GM19035 (cell line): Measurements from ENCODE around the gene MARK2.

Experiments
- ATAC-seq: cut with Tn5 transposase; IDR thresholded peaks from one replicate; pipeline ENCODE4 v1.9.1; 2021; ENCODE audit not compliant: unreplicated experiment

MARK2 gene

DNA sequence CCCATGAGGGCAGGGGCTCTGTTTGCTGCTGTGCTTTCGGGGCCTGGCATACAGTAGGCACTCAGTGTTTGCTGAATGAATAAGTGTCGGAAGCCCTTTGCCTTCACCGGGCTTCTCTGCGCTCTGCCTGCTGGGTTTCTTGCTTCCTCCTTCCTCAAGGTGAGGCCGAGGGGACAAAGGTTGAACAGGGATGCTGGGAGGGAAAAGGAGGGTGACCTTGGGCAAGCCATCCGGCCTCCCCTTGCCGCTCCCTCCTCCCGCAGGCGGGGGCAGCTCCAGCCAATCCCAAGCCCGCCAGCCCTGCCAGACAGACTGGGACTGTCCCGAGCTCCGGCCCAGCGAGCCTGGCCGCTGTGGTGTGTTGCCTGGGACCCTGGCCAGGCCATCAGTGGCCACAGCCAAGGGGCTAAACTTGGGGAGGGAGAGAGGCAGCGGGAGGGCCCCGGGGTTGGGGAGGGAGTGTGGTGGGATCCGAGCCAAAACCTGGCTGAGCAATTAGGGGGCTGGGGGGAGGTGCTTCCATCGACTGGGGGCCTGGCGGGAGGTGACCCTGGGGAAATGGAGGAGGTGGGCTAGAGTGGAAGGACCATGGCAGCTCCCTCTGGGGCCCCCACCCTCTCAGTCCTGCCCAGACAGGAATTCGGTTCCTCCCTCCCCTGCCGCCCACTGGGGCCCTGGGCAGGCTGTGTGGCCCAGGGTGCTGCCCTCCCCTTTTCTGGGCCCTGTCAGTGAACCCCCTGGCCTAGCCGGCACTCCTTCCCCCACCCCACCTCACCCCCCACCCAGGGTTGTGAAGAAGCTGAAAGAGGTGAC lies 81.4 kb downstream of the MARK2 start:
- no peak for ATAC-seq

DNA sequence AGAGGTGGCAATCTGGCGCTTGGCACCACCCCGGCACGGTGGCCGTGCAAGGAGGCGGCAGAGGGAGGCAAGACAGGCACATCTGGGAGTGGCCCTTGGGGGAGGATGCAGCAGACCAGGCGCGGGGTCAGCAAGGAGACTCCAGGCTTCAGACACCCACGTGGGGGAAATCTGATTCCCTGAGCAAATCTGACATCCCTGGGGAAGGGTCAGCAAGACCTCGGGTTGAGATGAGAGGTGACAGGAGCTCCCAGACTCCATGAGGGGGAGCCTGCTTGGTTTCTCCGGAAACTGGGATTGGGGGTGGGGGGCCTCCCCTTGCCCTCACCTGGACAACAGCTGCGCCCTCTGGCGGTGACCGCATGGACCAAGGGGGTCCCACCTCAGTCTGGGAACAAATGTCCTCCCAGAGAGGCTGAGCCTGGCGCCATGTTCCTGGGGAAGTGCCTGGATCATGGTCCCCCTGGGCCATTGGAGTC lies 82.1 kb downstream of the MARK2 start:
- ATAC-seq, result no peak

DNA sequence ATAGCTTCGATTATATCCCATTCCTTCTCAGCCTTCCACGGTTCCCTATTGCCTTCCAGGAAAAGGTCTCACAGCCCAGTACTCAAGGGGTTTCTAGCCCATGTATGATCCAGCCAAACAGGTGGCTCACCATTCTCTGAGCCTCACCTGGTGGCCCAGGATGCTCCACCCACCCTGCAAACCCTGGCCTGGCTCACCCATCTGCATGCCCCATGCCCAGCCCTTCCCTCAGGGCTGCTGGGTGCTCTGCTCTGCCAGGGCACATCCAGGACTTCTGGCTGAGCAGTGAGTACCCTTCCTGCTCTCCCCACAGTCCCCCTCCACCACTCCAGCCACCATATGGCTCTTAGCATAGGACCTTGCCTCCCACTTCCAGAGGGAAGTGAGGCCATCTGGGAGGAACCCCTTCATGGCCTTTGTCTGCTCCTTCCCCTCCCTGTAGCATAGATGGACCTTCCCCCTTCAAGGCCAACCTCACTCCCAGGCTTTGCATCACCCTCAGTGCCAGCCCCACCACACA lies 83.8 kb downstream of the MARK2 start:
- no peak for ATAC-seq

DNA sequence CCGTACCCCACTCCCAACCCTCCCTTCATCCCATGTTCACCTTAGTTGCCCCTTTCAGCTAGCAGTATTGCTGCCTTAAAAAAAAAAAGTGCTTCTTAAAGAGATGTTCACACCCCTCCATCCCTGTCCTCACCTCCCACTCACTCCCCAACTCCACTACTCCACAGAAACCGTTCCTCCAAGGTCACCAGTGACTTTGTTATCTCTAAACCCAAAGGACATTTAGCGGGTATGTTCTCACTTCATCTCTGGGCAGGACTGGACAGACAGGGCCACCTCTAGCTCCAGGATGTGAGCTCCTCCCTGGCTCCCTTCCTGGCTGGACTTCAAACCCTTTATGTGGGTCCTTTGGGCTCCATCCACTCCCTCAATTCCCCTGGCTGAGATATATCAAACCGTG lies 84.4 kb downstream of the MARK2 start:
- no peak for ATAC-seq

DNA sequence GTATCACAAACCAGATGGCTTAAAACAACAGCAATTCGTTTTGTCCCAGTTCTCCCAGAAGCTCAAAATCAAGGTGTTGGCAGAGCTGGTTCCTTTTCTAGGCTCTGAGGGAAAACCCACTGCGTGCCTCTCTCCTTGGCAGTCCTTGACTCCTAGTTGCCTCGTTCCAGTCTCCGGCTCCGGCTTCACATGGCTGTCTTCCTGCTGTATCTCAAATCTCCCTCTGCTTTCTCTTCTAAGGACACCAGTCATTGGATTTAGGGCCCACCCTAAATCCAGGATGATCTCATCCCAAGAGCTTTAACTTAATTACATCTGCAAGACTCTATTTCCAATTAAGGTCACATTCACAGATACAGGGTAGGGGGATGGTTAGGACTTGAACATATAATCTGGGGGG lies 90.7 kb downstream of the MARK2 start:
- ATAC-seq, result no peak

DNA sequence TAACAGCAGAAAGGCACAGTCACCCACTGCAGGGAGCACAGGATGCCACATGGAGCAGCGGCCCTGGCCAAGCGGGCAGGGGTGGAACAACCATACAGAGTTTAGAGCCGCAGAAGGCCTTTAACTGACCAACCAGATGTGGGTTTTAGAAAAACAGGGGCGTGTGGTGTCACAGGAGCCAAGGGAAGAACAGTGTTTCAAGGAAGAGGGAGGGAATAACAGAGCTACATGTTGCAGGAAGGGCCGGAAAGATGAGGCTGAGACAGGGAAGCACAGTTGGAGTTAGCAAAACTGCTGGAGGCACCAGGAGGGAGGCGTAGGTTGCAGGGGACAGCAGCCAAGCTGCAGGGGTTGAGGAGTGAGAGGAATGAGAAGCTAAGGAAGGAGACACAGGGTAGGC lies 92.1 kb downstream of the MARK2 start:
- ATAC-seq, result no peak

DNA sequence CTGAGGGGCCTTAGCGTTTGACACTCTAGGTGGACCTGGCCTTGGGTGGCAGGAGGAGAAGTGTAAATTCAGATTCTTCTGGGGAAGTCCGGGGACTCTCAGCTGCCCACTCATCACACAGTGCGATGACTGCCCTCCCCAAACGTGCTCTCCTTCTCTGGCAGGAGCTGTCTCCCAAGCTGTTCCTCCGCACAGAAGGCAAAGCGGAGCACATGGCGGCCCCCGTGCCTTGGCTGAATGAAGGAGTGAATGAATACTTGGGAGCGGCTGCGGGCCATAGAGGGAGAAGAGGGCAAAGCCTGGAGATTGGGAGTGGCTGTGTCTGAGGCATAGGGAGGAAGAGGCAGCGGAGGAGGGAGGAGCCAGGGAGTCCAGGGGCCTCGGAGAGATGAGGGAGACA lies 93.0 kb downstream of the MARK2 start:
- ATAC-seq, result no peak

DNA sequence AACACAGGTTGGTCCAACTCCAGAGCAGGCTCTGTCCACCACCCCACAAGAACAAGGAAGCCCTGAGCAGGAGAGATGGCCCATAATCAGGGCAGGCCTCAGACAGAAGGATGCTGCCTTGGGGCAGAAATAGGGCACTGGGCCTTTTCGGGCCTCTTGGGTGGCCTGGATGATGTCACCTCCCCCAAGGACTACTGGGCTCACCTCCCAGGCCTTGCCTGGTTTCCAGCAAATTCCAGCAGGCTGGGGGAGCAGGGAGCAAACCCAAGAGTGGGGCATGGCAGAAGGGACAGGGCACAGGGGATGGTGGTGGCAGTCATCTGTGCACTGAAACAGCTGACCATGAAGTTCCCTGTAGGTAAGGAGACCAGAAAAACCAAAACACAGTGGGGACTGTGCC lies 94.5 kb downstream of the MARK2 start:
- no peak for ATAC-seq

DNA sequence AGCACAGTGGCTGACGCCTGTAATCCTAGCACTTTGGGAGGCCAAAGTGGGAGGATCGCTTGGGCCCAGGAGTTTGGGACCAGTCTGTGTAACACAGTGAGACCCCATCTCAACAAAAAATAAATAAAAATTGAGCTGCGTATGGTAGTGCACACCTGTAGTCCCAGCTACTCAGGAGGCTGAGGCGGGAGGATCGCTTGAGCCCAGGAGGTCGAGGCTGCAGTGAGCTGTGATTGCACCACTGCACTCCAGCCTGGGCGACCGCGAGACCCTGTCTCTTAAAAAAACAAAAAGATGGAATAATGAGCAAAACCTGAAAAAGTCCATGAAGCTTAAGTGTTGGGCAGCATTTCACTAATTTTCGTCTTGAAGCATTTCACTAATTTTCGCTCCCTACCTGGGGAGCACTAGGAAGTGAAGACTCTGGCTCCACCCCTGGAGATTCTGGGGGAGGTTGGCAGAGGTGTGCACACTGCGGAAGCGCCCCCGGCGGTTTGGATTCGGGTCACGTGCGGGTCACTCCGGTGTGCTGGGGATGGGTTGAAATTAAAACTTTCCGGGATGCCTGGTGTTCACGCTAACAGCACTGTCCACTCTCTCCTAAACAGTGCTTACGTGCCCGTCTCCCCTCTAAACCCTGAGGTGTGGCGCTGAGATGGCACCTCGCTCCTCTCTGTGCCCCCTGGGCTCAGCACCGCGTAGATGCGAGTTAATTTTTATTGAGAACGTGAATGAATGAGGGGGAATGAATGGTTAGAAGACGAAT lies 99.0 kb downstream of the MARK2 start:
- ATAC-seq, result peak; percentile 7

DNA sequence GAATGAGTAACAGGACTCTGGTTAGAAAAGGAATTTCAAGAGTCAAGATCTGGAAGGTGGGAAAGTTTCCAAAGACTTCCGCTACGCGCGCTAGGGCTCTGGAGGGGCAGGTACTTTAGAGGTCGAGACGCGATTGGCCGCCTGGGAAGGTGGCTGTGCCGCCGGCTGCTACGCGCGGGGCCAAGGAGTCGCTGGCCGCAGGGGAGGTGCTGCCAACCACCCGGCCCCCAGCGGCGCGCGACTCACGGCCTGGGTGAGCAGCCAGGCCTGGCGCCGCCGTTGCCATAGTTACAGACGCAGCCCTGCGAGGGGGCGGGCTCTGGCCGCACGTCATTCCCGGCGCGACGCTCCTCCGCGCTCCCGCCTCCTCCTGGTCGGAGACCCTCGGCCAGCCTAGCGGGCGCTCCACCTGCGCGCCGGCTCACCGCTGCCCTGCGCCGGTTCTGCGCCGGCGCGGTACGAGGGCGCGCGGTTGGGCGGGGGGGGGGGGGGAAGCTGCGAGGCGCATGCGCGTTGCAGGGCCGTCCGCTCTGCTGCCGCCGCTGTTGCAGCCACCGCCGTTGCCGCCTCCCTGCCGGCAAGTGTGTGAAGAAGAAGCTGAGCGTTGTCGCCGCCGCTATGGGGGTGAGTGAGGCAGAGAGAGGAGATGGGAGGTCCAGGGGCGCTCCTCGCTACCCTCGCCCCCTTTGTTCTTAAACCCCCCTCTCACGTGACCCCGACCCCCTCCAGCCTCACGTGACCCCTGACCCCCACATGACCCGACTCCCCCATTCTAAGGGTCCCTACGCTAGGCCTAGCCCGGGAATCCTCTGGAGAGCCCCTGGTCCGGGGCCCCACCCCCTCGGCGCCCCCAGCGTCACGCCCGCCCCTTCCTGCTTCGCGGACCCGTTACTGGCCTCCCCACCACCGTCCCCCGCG lies 99.8 kb downstream of the MARK2 start, which contains the start of gene NAA40:
Gene NAA40 (plus strand): TSS at position 524 of the 918 bp plus-strand sequence. CDS start 95 bp downstream, at position 619.
- peak; percentile 95 for ATAC-seq

DNA sequence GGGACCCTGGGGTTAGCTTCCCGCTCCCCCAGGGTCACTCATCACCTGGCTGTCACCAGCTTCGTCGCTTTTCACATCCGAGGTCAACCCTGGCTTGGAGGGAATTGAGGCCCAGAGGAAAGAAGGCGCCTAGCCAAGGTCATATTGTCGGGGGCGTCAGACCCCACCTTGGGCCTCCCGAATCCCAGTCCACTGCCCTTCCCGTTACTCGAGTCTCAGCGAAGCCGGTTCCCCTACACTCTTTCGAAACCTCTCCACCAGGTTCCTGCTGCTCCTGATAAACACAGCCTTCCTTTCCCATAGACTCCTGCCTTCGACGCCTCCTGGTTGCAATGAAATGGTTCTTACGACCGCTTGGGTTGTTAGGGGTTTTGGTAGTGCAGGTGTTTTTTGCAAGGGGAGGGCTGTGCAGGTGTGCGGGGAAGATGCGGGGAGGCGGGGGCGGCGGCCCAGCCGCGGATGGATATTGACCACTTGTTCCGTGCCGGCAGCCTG lies 100.5 kb downstream of the MARK2 start:
- ATAC-seq, result no peak

DNA sequence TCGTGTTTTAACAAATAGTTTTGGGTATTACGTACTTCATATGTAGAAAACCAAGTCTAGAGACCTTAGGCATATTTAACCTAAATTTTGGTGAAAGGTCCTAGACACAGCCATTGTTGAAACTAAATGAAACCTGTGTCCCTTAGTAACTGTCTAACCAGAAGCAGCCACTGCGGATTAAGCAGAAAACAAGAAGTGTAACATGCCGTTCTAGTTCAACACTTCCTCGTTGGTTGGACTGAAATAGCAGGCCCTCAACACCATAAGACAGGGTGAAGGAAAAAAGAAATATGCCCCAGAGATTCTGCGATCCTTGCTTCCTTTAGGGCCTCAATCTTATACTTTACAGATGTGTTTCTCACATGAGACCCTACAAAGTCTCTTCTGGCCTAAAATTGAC lies 101.9 kb downstream of the MARK2 start:
- ATAC-seq, result no peak

DNA sequence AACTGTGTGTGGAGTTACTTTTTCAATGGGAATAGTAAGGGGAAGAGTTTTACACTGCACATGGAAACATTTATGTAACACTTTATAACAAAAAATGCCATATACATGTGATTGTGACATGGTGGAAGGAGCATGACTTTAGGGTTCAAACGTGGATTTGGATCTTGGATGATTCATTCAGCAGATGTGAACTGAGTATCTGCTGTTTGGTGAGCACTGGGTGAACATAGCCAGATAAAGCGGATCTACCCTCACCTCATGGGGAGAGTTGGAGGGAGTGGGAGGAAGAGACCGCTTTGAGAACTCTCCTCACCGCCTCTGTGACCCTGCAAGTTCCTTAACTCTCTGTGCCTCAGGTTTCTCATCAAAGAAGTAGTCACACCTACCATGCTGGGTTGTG lies 103.0 kb downstream of the MARK2 start:
- ATAC-seq, result no peak

DNA sequence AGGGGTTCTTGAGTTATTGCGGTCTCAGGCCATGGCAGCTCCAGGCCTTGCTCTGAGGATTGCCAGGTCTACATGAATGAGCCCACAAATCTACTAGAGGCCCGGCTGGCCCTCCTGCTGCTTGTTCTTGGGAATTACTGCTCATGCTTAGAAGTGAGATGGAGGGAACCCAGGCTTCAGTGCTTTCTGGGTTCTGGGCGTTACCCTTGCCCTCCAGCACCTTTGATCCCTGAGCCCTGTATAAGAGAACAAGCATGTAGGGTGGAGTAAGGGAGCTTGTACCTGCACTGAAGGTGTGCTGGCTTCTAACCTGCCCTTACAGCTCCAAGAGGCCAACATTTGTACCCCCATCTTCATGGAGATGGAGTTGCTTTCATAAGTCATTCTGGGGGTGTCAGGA lies 103.9 kb downstream of the MARK2 start:
- ATAC-seq, result no peak

DNA sequence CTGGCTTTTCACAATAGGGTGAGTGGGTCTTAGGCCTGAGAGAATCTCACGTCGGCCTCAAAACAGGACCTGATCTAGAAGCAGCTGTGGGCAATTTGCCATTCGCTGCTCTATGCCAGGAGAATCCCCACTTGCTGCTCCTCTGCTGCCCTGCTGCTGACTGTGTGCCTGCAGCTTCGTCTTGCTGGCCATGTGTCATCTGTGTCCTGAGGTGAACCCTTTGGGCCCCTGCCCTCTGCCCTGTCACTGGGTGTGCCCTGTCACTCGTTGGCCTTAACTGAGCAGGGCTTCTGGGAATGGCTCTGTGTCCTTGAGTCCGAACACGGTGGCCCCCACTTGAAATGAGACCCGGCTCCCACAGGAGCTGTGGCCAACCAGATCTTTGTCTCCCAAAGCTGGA lies 106.1 kb downstream of the MARK2 start:
- ATAC-seq, result no peak

DNA sequence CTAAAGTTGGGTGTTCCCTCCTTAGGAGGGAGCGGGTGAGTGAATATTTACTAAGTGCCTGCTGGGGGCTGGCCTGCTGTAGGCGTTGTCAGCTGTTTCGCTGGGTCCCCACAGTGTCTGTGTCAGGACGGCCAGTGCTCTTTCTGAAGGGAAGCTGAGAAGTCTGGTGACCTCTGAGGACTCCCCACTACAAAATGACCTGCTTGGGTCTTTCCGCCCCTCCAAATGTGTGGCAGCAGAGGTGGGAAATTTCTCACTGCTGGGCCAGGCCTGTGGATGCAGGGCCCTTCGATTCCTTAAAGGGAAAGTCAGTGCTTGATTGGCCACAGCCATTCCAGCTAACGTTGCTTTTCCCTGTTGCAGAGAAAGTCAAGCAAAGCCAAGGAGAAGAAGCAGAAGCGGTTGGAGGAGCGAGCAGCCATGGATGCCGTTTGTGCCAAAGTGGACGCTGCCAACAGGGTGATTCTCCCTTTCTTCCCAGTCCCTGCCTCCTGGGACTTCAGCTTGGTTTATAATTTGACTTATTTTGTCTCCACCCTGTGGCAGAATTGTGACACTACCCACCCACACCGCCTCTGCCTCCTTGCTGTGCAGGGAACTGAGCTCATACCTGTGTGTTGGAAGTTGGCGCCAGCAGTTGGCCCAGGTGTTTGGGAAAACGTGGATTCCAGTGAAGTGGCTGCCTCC lies 106.7 kb downstream of the MARK2 start:
- ATAC-seq, result no peak

DNA sequence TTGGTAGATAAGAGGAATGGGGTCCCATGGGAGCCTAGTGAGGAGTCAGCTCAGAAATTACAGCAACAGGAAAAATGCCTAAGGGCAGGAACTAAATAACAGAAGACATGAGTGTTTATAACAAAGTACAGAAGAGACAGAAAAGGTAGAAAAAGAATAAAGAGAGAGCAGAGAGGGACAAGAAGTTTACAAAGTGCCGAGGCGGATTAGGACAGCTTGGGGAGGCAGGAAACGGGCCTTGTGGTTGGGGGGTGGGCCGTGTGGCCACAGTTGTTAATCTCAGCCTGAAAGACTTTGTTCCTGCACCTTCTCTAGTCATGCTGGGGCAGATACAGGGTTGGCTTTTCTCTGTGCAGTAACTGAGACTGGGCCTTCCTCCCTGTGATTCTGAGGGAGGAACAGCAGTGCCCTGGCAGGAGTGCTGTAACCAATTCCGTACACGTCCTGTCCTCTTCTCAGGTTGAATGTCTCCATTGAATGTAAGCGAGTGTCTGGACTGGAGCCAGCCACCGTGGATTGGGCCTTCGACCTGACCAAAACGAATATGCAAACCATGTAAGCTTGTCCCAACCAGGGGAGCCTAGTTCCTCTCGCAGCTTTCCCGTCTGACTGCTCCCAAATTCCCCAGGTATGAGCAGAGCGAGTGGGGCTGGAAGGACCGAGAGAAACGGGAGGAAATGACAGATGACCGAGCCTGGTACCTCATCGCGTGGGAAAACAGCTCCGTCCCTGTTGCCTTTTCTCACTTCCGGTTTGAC lies 113.0 kb downstream of the MARK2 start:
- no peak for ATAC-seq

DNA sequence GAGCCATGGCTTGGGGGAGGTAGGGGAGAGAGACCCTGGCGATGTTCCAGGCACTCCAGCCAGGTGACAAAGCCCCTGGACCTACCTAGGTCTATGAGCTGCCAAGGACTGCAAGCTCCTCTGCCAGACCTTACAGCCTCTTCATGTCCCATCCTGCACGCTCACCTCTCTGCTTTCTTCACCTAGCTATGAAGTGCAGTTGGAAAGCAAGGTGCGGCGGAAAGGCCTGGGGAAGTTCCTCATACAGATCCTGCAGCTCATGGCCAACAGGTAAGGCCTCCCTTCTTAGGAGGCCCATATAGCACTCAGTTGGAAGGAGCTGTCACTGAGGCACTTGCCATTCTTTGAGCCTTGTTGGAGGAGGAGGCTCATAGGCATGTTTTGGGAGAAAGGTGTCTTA lies 113.7 kb downstream of the MARK2 start:
- no peak for ATAC-seq

DNA sequence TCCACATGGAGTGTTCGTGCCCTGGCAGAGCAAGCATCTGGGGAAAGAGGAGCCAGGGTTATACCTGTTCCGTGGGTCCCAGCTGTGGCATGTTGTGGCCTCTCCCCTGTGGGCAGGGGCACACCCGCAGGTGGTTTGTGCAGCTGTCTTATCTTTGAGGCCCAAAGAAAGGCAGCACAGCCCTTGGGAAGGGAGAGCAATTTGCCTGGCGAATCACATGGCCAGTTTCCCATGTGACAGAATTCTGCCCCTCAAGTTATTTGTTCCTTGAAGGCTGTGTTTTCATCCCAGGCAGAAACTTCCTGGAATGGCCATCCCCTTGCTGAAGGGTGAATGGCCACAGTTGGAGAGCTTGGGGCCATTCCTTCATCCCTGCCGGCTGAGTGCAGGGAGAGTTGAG lies 119.1 kb downstream of the MARK2 start:
- no peak for ATAC-seq
